ENCODE measurements around the gene ASB15.

GRCh38 chr7:123604739-123605138, 3.1 kb downstream of the ASB15 start:
- no peak for TF ChIP-seq EZH2 (IDR thresholded peaks at IDR 0.05; ENCODE audit: borderline replicate concordance, low read depth, low read length, severe bottlenecking)
- no peak for TF ChIP-seq CTCF (IDR thresholded peaks at IDR 0.05; ENCODE audit: borderline replicate concordance, extremely low read depth, low read length, poor library complexity, severe bottlenecking)
